ENCODE data around the gene SPDYE16. TPM values are rescaled to one million over a fixed set of nuclear protein-coding genes. Genes with fewer than 3 reads are reported as not detected.
"Not testable (repeated sequence)": the region's sequence is repeated elsewhere in the genome, so short reads cannot be mapped to it uniquely, and the experiment has no call there.

Gene SPDYE16
- total and polyA plus RNA-seq, 12 donors: 0.16 to 2.9 (median 0.40) TPM; not detected in 3

DNA sequence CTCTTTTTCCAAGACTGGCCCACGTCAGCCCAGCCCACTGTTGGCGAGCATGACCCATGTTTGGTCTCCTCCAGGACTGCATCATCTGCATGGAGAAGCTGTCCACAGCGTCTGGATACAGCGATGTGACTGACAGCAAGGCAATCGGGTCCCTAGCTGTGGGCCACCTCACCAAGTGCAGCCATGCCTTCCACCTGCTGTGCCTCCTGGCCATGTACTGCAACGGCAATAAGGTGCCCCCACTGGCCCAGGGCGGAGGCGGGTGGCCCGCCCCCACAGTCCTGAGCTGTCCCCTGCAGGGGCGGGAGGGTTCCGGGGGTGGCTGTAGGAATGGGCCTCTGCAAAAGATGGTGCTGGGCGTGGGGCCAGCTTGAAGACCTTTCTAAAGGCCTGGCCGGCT, 40.9 kb downstream of the SPDYE16 start:
- H3K4me3 ChIP-seq: not testable (repeated sequence)

DNA sequence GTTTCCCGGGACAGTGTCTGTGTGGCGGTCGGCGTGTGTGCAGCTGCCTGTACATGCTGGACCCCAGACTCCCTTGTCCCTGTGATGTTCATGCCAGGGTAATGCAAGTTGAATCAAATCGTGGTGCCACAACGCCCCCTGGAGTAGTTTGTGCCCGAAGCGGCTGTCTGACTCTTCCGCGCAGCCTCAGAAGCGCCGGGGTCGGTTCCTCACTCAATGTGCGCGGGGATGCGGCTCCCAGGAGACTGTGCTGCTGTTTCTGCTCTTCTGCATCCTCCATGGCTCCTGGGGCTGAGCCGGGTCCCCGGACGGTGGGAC, 43.2 kb downstream of the SPDYE16 start:
- not testable (repeated sequence) for H3K27me3 ChIP-seq; H3K27ac ChIP-seq; H3K4me3 ChIP-seq; H3K9me3 ChIP-seq (replicated peaks in 1 of 3); H3K36me3 ChIP-seq (replicated peaks in 1 of 2); DNase-seq; H3K4me1 ChIP-seq (replicated peaks in 1 of 2)
- 42 to 69% methylated on average over 4 to 5 of the region's 19 CpGs; no CpG with 5 or more reads in 2 of the 4 donors for WGBS, 4 donors
- intact Hi-C loops (cut with DNase I): loop anchor here (10.0 kb wide), 1 partner anchor 495 kb away; no protein-coding TSS in a partner anchor

More for the DNA sequence above, 40.9 kb downstream of the SPDYE16 start:
- not testable (repeated sequence) for DNase-seq; H3K27me3 ChIP-seq; H3K9me3 ChIP-seq (replicated peaks in 1 of 3); H3K36me3 ChIP-seq (replicated peaks in 1 of 2); H3K4me1 ChIP-seq (replicated peaks in 1 of 2); H3K27ac ChIP-seq
- 64 to 87% (median 80%) methylated on average over 5 to 13 of the region's 13 CpGs for WGBS, 4 donors
- intact Hi-C loops (cut with DNase I): loop anchor here (10.0 kb wide), 1 partner anchor 493 kb away; no protein-coding TSS in a partner anchor

DNA sequence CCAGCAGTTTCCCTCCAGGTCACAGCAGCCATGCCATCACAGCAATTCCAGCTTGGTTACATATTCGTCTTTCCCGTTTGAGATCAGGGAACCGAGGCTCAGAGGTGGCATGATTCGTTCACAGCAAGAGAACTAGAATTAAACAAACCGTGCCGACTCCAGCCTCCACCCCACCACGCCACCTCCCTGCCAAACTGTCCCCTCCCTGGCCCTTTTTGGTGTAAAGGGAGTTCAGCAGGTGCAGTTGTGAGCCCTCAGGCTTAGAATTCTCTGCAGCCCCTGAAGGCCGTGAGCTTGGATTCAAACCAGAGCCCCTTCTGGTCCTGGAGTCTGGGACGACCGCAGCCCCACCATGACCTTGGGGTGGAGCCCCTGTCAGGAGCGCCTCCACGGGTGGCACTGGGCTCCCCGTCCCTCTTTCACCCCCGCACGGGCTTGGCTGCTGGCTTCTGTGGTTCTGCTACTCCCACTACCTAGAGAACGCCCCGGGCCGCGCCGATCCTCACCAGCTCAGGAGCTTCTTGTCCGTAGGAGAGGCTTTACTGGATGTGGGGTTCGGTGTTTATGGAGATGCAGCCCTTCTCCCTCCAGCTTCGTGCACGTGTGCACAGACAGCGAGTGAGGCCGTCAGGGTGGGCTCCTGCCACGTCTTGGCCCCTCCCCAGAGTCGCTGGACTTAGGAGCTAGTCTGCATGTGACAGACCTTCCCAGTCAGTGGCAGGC, 43.7 kb downstream of the SPDYE16 start:
- H3K4me3 ChIP-seq; intact Hi-C loops (cut with DNase I); H3K36me3 ChIP-seq (replicated peaks in 1 of 2); H3K9me3 ChIP-seq (replicated peaks in 1 of 3); H3K27ac ChIP-seq; H3K4me1 ChIP-seq (replicated peaks in 1 of 2); DNase-seq; H3K27me3 ChIP-seq: not testable (repeated sequence)
- 83 to 100% (median 90%) methylated on average over 5 to 12 of the region's 28 CpGs for WGBS, 4 donors

DNA sequence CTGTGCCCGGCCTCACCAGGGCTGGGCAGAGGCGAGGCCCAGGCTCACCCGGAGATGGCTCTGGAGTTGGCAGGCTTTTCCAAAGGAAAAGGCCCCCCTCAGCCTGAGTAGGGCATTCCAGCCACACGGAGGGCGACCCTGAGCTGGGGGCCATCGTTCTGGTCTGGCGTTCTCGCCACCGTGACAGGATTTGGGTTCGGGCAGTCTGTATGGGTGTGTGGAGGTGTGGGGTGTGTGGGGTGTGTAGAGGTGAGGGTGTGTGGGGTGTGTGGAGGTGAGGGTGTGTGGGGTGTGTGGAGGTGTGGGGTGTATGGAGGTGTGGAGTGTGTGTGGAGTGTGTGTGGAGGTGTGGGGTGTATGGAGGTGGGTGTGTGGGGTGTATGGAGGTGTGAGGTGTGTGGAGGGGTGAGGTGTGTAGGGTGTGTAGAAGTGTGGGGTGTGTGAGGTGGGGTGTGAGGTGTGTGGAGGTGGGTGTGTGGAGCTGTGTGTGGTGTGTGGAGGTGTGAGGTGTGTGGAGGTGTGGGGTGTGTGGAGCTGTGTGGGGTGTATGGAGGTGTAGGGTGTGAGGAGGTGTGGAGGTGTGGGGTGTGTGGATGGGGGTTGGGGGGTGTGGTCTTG, 44.4 kb downstream of the SPDYE16 start:
- H3K4me3 ChIP-seq; H3K36me3 ChIP-seq (replicated peaks in 1 of 2); H3K27ac ChIP-seq; DNase-seq; H3K27me3 ChIP-seq; H3K4me1 ChIP-seq (replicated peaks in 1 of 2); intact Hi-C loops (cut with DNase I); H3K9me3 ChIP-seq (replicated peaks in 1 of 3): not testable (repeated sequence)
- WGBS, 4 donors: 84 to 95% (median 92%) methylated on average over 3 to 7 of the region's 10 CpGs; no CpG with 5 or more reads in 1 of the 4 donors

DNA sequence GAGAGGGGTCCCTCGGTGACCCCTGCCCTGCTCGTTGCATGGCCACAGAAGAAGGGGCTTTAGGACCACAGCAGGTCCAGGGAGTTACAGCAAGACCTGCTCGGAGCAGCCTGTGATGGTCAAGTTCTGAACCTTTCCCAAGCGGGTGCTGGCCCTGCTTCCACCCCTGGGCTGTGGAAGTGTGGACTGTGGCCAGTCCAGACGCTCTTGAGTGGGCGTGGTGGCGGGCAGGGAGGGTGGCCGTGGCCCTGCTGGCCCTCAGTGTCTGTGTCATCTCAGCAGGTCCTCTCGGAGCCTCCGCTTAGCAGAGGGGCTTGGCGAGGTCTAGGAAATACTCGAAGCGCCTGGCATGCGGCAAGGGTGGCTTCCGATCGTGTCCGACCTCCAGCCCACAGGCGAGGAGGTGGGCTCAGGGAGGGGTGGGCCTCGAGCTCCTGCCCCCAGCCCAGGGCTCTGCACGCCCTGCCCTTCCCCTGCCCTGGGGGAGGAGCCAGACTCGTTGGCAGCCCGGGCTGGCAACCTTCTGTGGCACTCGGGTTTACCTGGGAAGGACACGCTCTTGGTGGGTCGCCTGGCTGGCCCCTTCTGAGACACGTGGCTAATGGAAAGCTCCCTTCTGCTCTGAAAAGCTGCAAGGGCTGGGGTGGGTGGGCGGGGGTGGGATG, 45.0 kb downstream of the SPDYE16 start:
- H3K27ac ChIP-seq; H3K27me3 ChIP-seq; H3K4me1 ChIP-seq (replicated peaks in 1 of 2); DNase-seq; intact Hi-C loops (cut with DNase I); H3K4me3 ChIP-seq; H3K9me3 ChIP-seq (replicated peaks in 1 of 3); H3K36me3 ChIP-seq (replicated peaks in 1 of 2): not testable (repeated sequence)
- 71 to 78% methylated on average over 10 to 12 of the region's 27 CpGs; no CpG with 5 or more reads in 2 of the 4 donors for whole genome bisulfite sequencing, 4 donors

DNA sequence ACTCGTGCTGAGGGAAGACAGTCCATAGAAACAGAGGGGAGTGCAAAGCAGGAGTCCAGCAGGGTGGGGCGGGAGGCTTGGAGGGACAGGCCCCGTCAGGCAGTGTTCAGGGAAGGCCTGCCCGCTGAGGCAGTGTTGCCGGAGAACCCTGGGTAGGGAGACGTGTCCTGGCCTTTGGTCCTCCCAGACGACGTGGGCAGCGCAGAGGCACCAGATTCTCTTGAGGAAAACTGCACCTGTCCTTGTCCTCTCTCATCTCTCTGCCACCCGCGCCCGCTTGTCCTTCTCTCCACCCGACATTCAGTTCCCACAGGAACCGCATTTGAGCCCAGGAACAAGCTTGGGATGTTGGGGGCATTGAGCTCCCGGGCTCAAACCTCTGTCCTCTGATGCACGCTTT, 47.4 kb downstream of the SPDYE16 start:
- H3K36me3 ChIP-seq (replicated peaks in 1 of 2); DNase-seq; intact Hi-C loops (cut with DNase I); H3K4me3 ChIP-seq; H3K4me1 ChIP-seq (replicated peaks in 1 of 2); H3K27me3 ChIP-seq; H3K27ac ChIP-seq; H3K9me3 ChIP-seq (replicated peaks in 1 of 3): not testable (repeated sequence)
- 90 to 100% (median 95%) methylated on average over 2 to 16 of the region's 16 CpGs for whole genome bisulfite sequencing, 4 donors

DNA sequence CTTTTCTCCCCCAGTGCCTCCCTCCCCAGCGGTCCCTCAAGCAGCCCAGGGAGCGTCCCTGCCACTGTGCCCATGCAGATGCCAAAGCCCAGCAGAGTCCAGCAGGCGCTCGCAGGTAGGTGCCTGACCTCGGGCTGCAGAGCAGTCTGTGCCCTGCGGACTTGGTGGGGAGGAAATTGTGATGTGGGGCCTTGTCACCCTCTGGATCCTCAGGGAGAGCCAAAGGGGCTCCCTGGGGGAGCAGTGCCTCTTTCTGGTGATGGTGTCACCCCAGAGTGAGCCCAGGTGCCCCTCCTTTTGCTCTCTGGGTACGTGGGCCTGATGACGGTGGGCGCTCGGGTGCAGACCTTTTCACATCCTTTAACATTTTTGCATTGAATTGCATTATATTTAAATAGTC, 51.0 kb downstream of the SPDYE16 start:
- H3K4me1 ChIP-seq (replicated peaks in 1 of 2); H3K4me3 ChIP-seq; DNase-seq; H3K36me3 ChIP-seq (replicated peaks in 1 of 2); H3K27ac ChIP-seq; intact Hi-C loops (cut with DNase I); H3K9me3 ChIP-seq (replicated peaks in 1 of 3); H3K27me3 ChIP-seq: not testable (repeated sequence)
- WGBS, 4 donors: 100% methylated on average over 4 of the region's 10 CpGs; no CpG with 5 or more reads in 2 of the 4 donors

DNA sequence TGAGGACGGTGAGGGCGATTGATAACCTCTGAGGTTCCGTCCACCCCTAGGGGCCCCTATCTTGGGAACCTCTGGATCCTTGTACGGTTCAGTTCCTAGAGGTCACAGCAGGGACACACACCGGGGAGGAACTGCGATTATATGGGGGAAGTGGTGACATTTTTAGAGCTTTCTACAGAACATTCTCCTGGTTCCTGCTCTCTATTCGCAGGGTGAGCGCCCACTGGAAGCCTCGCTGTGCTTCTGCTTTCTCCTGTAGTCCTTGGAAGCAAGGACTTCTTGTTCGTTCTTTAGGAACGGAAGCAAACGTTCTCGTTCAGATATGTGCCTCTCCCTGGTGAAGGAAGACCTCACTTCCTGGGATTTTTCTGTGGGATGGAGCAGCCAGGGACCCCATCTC, 55.1 kb downstream of the SPDYE16 start:
- H3K27me3 ChIP-seq; H3K9me3 ChIP-seq (replicated peaks in 1 of 3); DNase-seq; H3K4me1 ChIP-seq (replicated peaks in 1 of 2); H3K27ac ChIP-seq; H3K36me3 ChIP-seq (replicated peaks in 1 of 2); H3K4me3 ChIP-seq; intact Hi-C loops (cut with DNase I): not testable (repeated sequence)
- WGBS, 4 donors: 57 to 75% (median 70%) methylated on average over 3 to 4 of the region's 13 CpGs; no CpG with 5 or more reads in 1 of the 4 donors

DNA sequence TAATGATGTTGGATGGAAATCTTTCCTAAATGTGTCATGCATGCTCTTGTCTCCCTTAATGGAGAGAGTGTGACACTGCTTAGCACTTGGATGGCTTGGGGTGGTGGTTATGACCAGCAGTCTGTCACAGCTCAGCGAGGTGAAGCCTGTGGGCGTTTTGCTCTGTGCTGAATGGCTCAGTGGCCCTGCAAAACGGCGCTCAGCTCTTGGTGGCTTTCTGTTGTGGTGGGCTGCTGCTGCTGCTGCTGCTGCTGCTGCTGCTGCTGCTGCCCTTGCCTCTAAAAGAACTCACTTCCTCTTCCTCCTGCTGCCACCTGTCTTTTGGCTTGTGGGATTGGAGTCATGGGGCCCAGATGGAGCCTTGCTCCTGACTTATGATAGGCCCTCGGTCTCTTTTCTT, 56.5 kb downstream of the SPDYE16 start:
- H3K27ac ChIP-seq; H3K27me3 ChIP-seq; H3K36me3 ChIP-seq (replicated peaks in 1 of 2); H3K9me3 ChIP-seq (replicated peaks in 1 of 3); DNase-seq; intact Hi-C loops (cut with DNase I); H3K4me3 ChIP-seq; H3K4me1 ChIP-seq (replicated peaks in 1 of 2): not testable (repeated sequence)
- WGBS, 4 donors: 53 to 80% methylated on average over 2 of the region's 5 CpGs; no CpG with 5 or more reads in 2 of the 4 donors

DNA sequence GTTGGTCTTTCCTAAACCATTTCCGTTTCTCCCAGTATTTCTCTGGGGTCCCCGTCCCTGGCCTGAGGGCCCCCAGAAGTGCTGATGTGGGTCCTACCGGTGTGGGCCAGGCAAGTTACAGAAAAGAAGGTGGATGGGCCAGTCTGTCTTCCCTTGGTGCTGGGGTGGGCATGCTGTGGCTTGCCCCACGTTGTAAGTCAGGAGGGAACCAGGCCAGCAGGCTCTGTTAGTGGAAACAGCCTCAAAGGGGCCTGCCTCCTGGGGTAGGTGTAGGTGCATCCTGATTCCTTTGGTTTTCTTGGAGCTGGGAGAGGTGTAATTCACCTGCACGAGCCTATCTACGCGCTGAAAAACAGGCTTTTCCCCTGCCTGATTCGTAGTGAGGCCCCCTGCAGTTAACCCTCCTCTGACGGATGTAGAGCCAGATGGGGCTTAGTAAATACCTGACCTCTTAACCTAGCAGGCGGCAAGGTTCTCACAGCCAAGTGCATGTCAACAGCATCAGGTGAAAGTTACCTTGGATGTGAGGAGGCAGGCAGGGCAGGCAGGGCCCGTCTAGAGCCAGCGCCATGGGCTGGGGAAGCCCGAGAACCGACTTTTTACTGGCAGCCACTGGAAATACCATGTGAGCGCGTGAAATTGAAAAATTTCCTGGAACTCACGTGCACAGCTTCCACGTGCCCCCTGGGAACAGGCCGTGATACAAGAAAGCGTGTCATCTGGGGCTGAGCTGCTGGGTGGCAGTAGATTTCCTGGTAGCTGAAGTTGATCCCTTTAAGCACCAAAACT, 57.1 kb downstream of the SPDYE16 start:
- intact Hi-C loops (cut with DNase I); DNase-seq; H3K27ac ChIP-seq; H3K4me3 ChIP-seq; H3K4me1 ChIP-seq (replicated peaks in 1 of 2); H3K27me3 ChIP-seq; H3K36me3 ChIP-seq (replicated peaks in 1 of 2); H3K9me3 ChIP-seq (replicated peaks in 1 of 3): not testable (repeated sequence)
- 36 to 70% methylated on average over 2 to 5 of the region's 20 CpGs; no CpG with 5 or more reads in 2 of the 4 donors for WGBS, 4 donors

All from adrenal gland (tissue), 12 donors.